Hippocampal formation (tissue), 2 donors: ENCODE data around the gene SNX33.
"Not testable (repeated sequence)": the region's sequence is repeated elsewhere in the genome, so short reads cannot be mapped to it uniquely, and the experiment has no call there.

Source experiments
- DNase-seq, 2 donors: peaks; one replicate each; lab custom pipeline; 2025; lab: John Stamatoyannopoulos, UW

Gene SNX33

DNA sequence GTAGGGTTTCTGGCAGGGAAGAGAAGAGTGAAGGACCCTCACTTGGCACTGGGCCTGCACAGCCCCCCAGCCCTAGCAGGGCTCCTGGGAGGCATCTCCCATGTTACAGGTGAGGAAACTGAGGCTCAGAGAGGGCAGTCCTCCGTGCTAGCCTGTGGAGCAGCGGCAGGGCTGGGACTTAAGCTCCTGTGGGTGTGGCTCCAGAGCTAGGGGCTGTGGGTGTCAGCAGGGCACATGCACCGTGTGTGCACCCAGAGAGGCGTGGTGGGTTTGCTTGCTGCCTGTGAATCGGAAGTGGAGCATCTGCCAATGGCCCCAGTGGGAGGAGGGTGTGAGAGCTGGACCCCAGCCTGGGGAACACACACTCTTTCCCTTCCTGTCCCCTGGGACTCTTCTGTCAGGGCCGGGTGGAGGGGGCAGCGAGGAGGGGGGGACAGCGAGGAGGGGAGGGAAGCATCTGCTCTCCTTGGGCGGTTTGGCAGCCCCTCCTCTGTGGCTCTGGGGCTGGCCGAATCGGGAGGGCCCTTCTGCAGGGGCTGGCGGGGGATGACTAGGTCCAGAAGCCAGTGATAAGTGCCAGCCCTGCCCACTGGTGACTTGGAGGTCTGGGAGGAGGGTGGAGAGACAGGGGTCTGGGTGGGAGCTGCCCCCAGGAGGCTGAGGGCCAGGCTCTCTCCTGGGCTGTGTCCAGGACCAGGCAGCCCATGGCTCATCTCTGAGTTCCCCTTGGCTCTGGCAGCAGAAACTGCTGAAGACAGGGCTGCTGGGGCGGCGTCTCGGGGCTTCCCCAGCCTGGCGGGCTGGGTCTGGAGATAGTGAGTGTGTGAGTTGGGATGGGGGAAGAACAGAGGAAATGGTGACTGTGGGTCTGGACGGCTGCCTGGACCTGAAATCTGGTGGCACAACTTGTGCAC lies 52.5 kb downstream of the SNX33 start:
- DNase-seq = peak; percentile 15 to 20

DNA sequence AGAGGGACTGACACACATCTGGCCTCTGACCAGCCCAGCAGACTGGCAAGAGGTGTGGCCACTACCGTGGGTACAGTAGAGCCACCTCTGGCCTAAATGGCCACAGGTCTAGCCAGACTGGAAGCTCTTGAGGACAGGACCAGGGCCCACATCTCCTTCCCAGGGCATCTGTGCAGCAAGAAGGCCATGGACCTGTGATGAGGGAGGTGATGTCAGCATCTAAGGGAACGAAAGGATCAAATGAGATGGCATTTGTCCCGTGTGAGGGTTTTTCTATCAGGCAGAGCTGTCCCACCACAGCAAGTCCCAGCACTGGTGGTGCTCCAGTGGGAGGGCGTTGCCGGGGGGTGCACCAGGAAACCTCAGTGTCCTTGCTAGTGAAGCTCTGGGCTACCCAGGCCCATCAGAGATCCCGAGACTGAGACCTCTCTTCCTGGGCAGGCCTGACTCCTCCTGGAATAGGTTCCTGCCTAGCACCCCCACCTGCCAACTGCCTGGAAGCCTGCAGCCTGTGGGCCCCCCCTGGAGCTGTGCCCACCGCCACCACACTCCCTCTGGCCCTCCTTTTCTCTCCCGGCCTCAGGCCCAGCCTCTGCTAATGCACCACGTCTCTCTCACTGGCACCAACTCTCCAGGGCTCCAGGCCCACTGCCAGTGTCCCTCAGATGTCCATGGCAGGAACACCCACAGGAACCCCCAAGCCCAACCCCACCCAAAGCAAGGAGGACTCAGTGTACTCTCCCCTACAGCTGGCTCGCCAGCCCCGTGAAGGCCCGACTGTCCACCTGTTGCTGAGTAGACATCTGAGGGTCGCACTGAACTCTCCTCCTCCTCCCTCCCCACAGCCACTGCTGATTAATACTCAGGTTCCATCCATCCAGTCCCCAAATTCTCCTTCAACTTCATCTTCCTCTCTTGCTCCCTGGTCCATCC lies 53.6 kb downstream of the SNX33 start:
- DNase-seq = not testable (repeated sequence)

DNA sequence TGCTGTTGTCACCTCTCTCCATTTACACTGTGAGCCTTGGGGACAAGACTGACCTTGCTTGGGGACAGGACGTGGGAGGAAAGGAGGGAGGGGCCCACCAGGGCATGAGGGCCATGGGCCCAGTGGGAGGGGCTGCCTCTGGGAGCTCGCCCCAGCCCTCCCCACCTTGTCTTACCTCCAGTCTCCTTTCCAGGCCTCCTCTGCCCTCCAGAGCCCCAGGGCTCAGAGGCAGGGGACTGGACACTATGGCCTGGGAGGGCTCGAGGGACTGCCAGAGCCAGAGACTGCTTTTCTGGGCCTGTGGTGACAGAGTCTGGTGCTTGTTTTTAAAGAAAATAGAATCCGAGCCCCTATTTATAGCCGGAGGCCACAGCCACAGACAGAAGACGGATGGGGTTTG lies 54.7 kb downstream of the SNX33 start:
- no peak for DNase-seq

DNA sequence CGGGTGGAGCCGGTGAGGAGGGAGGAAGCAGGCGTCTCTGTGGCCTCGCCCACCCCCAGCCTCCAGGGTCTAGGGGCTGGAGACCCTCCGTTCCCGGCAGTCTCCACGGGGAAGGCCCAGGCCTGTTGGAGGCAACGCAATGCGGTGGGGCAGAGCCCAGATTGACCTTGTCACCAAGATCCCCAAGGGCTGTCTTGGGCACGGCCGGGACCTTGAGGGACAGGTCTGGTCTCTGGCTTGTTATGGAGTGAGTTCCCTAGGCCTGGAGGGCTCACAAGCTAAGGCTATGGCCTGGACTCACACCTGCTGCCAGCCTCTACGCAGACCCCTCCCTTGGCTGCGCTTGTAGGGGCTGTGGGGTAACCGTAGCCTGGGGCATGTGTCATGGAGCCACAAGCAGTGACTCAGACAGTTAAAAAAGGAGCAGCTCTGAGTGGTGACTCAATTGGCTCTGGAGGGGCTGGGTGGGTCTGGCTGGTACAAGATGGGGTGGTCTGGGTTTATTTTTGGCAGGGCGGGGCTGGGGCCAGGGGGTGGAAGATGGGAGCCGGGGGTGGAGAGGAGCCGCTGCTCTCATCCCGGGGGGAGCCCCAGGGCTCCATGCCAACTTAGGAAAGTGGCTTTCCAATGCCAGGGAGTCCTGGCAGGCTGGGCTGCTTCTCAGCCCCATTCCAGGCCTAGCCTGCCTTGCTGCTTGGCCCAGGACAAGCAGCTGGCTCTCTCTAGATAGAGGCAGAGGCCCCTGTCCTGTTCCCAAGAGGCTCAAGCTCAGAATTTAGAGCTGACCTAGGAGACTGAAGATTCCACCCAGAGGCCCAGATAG lies 55.9 kb downstream of the SNX33 start:
- DNase-seq = not testable (repeated sequence)

DNA sequence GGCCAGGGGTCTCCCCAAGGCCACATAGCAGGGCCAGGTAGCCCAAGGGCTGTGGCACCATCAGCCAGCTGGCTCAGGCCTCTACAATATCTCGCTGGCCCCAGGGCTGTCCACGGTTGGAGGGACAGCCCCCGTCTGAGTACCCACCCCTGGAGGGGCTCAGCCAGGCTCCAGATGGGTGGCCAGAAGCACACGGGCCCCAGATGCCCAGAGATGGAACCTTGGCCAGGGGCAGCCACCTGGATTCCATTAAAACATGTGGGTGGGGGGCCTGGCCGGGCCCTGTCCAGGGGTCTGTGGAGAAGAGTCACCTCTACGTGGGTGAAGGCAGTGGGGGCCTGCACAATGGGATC lies 56.5 kb downstream of the SNX33 start:
- no peak for DNase-seq

DNA sequence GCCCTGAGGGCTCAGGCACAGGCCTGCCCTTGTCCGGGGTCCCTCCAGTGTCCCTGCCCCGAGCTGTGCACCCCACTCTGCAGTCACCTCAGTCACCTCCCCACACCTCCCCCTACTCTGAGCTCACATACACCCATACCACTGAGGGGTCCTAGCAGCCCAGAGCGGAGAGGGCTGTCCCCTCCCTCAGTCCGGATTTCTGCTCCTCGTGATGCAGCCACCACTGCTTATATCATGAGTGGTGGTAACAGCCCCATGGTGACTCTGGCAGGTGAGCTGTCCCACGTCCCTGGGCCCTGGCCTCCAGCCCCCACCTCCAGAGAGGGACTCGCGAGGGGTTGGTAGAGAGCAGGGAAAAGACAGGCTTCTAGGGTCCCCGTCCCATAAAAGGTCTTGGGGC lies 56.9 kb downstream of the SNX33 start:
- no peak for DNase-seq

DNA sequence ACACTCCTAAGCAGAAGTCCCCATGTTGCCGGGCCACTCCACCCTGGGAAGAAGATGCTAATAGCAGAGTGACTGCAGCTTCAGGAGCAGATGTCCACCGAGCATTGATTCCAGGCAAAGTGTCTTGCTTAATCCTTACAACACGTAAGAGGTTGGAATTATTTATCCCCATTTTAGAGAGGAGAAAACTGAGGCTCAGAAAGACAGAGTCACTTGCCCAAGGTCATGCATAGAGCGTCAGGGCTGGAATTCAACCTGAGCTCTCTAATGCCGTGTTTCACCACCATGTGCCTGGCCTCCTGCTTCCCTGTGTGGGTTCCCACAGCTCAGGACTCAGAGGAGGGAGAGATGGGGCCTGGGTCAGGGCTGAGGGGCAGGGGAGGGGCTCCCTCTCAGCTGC lies 57.7 kb downstream of the SNX33 start:
- not testable (repeated sequence) for DNase-seq

DNA sequence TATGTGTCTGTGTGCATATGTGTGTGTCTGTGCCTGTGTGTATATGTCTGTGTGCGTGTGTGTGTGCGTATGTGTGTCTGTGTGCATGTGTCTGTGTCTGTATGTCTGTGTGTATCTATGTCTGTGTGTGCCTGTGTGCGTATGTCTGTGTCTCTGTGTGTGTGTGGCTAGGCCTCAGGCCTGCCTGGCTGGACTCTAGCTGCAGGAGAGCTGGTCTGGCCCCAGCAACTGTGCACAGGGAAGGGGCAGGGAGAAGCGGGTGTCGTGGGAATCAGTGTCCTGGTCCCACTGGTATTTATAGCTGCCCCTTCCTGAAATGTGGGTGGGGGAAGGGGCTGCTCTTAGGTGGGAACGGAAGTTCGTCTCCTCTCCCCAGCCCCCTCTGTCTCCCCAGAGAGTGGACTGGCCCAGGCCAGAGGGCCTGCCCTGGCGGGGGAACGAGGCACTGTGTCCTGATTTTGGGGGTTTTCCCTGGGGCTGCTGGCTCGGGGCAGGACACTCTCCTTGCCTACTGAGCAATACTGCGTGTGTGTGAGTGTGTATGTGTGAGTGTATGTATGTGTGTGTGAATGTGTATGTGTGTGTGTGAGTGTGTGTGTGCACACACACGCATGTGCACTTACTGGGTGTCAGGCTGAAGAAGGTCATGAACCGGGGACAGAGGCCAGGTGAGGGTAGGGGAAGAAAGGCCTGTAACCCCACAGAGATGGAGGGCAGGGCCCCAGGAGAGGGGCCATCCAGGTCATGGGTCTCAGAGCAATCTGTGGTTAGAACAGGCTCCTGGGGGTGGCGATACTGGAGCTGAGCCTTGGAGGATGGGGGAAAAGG lies 58.4 kb downstream of the SNX33 start:
- no peak for DNase-seq

DNA sequence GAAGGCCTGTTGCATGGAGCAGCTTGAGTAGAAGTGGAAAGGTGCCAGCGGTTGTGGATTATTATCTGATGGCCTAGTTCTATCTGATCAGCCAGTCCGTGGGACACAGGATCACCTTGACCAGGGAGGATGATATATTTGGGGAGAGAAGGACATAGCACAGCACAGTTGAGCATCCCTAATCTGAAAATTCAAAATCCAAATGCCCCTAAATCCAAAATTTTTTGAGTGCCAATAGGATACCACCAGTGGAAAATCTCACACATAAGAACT lies 58.9 kb downstream of the SNX33 start:
- no peak for DNase-seq

DNA sequence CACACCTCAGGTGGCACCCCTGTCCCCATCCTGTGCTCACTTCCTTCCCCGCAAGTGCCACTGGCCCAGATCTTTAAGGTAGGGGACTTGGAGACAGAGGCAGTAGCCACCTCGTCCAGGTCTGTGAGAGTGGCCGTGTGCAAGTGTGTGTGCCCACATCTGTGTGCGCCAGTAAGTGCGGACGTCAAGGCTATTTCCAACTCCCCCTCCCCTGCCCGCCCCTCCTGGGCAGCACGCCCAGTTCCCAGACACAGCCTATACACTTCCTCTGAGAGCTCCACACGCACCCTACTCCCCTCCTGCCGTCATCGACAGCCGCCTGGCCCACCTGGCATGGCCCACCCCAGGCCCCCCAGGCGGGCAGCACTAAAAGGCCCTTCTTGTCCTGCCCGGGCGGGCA lies 61.7 kb downstream of the SNX33 start:
- DNase-seq = not testable (repeated sequence)

DNA sequence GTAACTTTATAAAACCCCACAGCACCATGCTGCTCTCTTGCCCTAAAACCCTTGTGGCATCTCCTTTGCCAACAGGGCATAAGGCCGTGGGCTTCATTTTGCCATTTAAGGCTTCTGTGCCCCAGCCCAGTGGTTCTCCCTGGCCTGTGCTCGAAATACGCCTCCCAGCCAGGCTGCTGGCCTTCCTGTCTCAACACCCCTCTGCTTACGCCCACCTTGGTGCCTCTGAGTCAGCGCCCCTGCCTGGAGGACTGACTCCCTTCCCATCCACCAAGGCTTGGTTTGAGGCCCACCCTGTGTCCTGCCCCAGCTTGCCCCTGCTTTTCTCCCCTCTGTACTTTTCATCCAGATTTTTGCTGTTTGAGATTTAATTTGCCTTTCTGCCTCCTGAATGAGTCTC lies 63.2 kb downstream of the SNX33 start:
- DNase-seq = not testable (repeated sequence)

DNA sequence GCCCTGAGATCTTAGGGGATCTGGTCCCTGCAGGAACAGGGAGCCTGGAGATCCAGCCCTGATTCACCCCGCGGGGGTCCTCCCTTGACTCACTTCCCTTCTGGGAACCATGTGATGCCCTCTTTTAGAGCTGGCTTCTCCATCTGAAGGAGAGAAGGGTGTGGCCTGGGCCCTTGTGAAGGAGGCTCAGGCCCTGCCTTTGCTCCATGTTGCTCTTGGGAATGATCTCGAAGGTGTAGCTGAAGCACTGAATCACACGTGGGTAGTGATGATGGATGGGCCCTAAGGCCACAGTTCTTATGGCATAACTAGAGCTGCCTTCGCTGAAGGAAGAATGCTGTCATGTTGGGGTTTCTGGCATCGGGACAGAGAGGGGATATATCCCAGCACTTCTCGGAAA lies 63.8 kb downstream of the SNX33 start:
- not testable (repeated sequence) for DNase-seq
